Omental fat pad (tissue), 4 donors: ENCODE measurements around the gene DDX51. TPM values are rescaled to one million over a fixed set of nuclear protein-coding genes. Genes with fewer than 3 reads are reported as not detected.

Experiments used
- ATAC-seq: fragments of 150-250 bp; one replicate; pipeline ENCODE4 v1.9.1; 2016; ENCODE audit warnings: mild to moderate bottlenecking, moderate library complexity; ENCODE audit not compliant: low FRiP score
- DNase-seq: peaks from one replicate; pipeline ENCODE4 v3.0.0-alpha.2; 2019; ENCODE audit warnings: low spot score
- CTCF ChIP-seq, 3 donors: fragments of 450-650 bp; IDR thresholded peaks; one replicate each; pipeline ENCODE4 v1.5.1; 2016 to 2017; ENCODE audit warnings: antibody characterized with exemption in 3 of 3, mild to moderate bottlenecking in 3 of 3, moderate library complexity in 2 of 3
- small RNA-seq: library from RNA; depleted of rRNA; stranded (forward); fragments of <200 nt; gene quantifications from one replicate; pipeline ENCODE3, GENCODE V24; 2016
- total RNA-seq, 4 donors: library from RNA; depleted of rRNA; stranded (reverse); fragments of >200 nt; gene quantifications; one replicate each; pipeline ENCODE4 v1.1.0, GENCODE V29; 2016

The DDX51 gene
- total RNA-seq, 4 donors from 2014 or later = 6.5 to 32.2 (median 10.4) TPM

- no peak for TF ChIP-seq CTCF (IDR thresholded peaks at IDR 0.05)
- ATAC-seq = no peak
These were observed 44.4 kb downstream of the DDX51 start for GRCh38 chr12:132099739-132100138.

GRCh38 chr12:132095520-132096409 is 48.4 kb downstream of the DDX51 start:
- no peak for ATAC-seq

More at GRCh38 chr12:132099739-132100138, 44.4 kb downstream of the DDX51 start:
- DNase-seq = no peak

GRCh38 chr12:132094269-132094891 is 49.7 kb downstream of the DDX51 start:
- ATAC-seq (no peak), DNase-seq (no peak)
- no peak for TF ChIP-seq CTCF (IDR thresholded peaks at IDR 0.05)

More at GRCh38 chr12:132095520-132096409, 48.4 kb downstream of the DDX51 start:
- no peak for DNase-seq
- no peak for TF ChIP-seq CTCF (IDR thresholded peaks at IDR 0.05)

- DNase-seq = no peak
These were observed 54.7 kb downstream of the DDX51 start for GRCh38 chr12:132089407-132089910.

More at GRCh38 chr12:132089407-132089910, 54.7 kb downstream of the DDX51 start:
- no peak for ATAC-seq
- TF ChIP-seq CTCF (IDR thresholded peaks at IDR 0.05) = no peak

Small RNAs within 50 kb of the gene (small RNA-seq; reads per million reads assigned to genes)
- gene AC138466.3 = not detected

Other genes starting within 250 kb of the DDX51 start
- 10 to 100 TPM in 2 of 4 donors, 1 to 10 TPM in 2; 7.7 to 24.4 (median 9.4) TPM for gene ULK1, start 249.7 kb downstream of the DDX51 start, total RNA-seq
- gene PUS1, start 215.0 kb downstream of the DDX51 start, total RNA-seq = 10 to 100 TPM; 11.2 to 62.2 (median 17.0) TPM
- gene EP400, start 194.4 kb downstream of the DDX51 start, total RNA-seq = 10 to 100 TPM; 16.1 to 34.2 (median 24.7) TPM
- 10 to 100 TPM in 1 of 4 donors, 1 to 10 TPM in 3; 6.4 to 16.1 (median 9.3) TPM for gene NOC4L, start 138 bp upstream of the DDX51 start, total RNA-seq
- gene GALNT9, start 185.3 kb upstream of the DDX51 start, total RNA-seq = 10 to 100 TPM in 3 of 4 donors, not detected in 1; 10.9 to 52.7 (median 36.7) TPM